Activated CD4-positive, CD25-positive, alpha-beta regulatory T cell treated with anti-CD3 and anti-CD28 coated beads, Interleukin-2, amount 50 U/mL, for 72 hours (primary cell): ENCODE results near the gene KLHL12.
A peak's percentile ranks its signal among the peaks of the same experiment; 100 is the strongest.

Experiments
- DNase-seq: peaks from one replicate; pipeline ENCODE4 v3.0.0; 2021

KLHL12 gene

DNA sequence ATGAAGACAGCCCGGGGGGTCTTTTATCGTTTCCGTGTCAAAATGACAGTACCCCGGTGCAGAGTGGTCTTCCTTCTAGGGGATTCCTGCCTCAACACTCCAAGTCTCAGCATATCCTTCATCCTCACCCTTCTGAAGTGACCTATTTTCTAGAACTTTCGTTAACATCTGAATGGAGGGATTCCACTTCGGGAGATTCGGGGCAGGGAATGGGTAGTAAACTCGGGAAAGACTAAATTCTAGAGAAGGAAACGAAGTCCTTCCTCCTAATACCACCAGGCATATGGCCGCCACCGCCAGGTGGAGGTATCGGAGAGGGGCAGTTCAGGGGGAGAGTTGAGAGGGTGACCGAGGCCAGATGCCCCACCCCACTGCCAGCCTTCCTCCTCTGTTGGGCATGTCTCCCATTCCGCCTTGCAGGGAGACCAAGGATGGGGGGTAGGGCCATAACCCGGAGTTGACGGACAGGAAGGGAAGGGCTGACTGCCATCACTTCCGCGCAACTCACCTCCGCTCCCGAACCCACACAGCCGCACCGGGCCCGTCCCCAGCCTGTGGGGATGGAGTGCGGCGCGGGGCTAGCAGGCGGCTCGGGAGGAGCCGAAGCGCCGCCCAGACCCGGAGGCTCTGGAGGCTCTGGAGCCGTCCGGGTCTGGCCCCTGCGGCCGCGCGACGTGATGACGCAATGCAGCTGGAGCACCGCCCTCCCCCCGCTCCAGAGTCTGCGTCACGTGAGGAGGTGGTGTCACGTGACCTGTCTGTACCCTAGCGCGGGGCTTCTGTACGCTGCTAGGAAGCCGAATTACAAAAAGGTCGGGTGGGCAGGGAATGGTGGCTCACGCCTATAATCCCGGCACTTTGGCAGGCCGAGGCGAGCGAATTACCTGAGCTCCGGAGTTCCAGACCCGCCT lies at the start of gene KLHL12:
Gene KLHL12 (minus strand): TSS at position 654 of the 911 bp plus-strand sequence. CDS start 2,072 bp downstream, outside the sequence.
- peak; percentile 96 for DNase-seq

GRCh38 chr1:202976633-202977032 lies 49.6 kb upstream of the KLHL12 start:
- DNase-seq, result no peak

GRCh38 chr1:202974856-202975255 lies 47.8 kb upstream of the KLHL12 start:
- DNase-seq, result no peak

GRCh38 chr1:202972046-202972445 lies 45.0 kb upstream of the KLHL12 start:
- no peak for DNase-seq

GRCh38 chr1:202968895-202969295 lies 41.9 kb upstream of the KLHL12 start:
- no peak for DNase-seq

DNA sequence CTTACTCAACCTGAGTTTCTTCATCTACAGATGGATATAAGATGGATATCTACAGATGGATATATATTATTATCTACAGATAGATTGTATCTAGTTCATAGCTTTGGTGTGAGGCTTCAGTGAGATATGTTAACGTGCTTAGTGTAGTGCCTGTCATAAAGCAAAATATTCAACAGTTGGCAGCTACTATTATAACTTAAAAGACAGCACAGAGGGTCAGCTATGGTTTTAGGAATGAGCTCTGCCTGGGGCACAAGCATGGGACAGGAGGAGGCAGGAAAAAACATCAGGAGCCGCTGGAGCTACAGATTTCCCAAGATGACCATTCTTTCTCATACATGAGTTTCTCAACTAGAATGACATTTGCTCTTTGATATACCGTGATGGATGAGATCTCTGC lies 41.3 kb upstream of the KLHL12 start:
- DNase-seq, result no peak

DNA sequence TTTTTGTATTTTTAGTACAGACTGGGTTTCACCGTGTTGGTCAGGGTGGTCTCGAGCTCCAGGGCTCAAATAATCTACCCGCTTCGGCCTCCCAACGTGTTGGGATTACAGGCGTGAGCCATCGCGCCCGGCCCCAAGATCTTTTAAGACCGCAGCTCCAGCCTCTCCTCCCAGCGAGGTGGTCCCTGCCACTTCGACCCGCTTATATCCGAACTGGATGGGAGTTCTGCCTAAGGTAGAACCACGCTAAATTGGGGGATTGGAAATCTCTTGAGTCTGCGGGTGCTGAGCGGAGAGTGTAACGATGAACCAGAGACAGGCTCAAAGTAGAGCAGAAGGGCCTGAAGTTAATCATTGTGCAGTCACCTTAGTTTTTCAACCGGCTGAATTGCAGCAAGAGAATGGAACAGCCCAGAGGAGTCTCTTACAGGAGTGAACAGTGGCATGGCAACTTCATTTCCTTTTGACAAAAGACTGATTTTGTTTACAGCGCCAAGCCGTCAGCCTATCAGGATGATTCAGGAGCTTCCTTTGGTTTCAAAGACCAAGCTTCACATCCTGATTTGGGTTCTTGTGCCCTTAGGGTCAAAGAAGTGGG lies 40.7 kb upstream of the KLHL12 start:
- DNase-seq, result no peak

GRCh38 chr1:202966006-202966898 lies 39.2 kb upstream of the KLHL12 start:
- no peak for DNase-seq

DNA sequence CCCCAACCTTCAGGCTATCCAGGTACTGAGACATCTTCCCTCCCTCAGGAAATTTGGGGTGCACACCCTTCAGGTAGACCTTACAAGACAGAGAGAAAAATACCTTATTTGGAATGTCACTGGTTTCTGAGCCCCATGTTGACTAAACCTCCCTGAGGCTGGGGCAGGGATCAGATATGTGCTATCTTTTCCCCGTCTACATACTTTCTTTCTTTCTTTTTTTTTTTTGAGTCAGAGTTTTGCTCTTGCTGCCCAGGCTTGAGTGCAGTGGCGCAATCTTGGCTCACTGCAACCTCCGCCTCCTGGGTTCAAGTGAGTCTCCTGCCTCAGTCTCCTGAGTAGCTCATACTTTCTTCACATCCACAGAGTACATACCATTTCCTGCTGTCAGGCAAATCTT lies 38.4 kb upstream of the KLHL12 start:
- no peak for DNase-seq

DNA sequence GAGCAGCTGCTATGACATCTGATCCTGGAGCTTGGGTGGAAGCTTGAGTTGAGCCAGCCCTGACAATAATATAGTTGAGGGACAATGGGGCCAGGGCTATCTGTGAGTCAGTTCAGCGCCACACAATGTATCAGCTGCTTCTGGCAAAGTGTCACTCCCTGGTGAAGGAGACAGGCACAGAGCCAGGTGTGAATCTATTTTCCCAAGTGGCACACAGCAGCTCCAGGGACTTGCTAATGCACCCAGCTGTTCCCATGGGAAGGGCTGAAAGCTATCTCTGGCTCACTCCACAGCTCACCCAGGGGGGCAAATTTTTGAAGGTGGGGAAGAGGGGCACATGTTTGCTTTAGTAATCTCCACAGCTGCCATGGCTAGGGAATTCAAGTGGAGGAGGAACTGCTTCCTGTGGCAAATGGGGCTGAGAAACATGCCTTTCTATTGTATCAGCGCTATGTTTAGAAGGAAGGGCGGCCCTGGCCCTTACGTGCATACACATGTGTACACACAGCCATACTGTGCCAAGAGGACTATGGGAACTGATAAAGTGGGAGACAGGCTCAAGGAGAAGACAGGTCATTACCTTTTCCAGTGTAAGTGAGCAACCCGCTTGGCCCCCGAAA lies 37.9 kb upstream of the KLHL12 start:
- DNase-seq, result no peak

DNA sequence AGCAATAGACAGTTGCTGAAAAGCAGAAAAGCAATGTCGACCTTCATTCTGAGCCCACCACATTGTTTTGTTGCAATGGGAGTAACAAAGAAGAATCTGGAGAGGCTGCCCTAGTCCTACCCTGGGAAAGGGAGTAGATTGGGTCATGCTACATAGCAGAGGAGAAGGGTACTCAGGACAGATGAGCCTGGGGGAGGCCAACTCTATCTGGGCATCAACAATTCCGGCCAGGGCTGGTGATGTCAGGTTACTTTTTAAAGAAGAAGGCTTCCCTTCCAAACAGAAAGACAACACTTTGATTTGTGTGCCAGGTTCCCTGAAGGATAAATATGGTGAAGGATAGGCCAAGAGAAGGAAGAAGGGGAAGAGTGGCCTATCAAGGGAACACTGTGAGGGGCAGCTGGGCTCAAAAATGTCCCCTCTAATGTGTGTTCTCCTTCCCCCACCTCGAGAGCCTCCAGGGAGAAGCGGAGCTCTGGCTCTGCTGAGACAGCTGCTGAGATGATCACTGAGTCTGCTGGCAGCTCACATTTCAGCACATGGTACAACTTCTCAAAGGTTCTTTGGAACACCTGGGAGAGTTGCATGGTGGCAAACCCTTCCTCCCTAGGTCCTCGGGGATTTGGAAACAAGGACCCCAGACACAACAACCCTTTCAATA lies 34.3 kb upstream of the KLHL12 start:
- no peak for DNase-seq

GRCh38 chr1:202959276-202959620 lies 32.2 kb upstream of the KLHL12 start:
- no peak for DNase-seq

DNA sequence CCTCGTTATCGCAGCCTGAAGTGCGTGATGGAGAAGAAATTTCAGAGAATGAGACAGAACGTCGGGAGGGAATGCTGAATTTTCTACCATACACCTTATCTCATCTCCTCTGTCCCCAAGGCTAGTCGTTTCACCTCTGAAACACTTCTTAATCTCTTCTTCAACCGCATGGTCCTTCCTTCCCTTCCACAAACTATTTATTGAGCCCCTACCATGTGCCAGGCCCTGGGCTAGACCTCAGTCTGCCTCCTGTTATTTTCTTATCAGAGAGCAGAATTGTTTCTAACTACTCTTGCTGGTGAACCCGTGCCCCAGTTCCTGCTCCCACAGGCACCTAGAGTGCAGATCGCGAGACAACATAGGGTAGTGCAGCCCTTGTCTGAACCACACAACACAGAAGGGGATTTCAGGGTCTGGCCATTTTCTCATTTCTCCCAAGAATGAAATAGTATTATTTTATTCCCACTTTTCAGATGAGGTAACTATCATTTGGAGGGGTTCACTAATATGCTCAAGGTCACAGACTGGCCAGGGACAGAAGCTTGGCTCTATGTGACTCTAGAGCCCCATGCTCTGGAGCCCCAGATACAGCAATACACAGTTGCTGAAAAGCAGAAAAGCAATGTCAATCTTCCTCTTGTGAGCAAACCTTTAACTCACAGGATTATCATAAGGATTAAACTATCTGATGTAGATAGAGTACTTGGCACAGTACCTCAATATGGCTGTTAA lies 31.7 kb upstream of the KLHL12 start:
- no peak for DNase-seq

- peak; percentile 97 for DNase-seq
Measured at GRCh38 chr1:202957733-202958543, 30.9 kb upstream of the KLHL12 start, which contains the start of gene ADIPOR1. Gene ADIPOR1 (minus strand): TSS chr1:202958312. CDS start chr1:202951070, 7,242 bp downstream.

DNA sequence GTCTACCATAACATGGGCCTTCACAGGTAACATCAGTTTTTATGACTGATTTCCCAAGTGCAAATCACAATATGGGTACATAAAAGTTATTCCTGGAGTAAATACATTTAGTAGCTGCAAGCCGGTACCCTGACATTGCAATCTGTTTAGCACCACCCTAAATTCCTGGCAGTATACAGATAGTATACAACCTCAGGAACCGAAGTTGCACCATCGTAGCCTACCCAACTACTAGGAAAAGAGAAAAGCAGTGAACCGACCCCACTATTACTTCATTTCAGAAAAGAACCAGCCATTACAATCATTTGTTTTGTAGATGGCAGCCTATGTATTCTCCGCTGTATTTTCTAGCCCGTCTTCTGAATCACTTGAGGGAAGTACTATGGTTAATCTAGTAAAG lies 29.9 kb upstream of the KLHL12 start:
- DNase-seq, result no peak

- no peak for DNase-seq
Measured at GRCh38 chr1:202954057-202954745, 27.2 kb upstream of the KLHL12 start.

DNA sequence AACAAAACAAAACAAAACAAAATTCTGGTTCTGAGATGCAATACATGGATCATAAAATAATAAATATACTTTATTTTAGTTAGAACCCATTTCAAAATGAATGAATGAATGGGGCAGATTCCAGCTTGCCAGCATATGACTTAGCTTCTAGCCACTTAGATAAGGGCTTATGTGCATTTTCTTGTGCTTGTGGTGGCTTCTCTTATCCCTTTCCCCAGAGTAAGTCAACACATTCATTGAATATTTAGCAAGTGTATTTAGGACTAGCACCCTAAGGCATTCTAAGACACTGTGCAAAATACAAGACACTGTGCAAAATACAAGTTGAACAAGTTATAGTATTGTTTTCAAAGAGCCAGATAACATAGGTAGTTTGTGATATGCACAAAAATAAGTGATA lies 26.4 kb upstream of the KLHL12 start:
- no peak for DNase-seq

DNA sequence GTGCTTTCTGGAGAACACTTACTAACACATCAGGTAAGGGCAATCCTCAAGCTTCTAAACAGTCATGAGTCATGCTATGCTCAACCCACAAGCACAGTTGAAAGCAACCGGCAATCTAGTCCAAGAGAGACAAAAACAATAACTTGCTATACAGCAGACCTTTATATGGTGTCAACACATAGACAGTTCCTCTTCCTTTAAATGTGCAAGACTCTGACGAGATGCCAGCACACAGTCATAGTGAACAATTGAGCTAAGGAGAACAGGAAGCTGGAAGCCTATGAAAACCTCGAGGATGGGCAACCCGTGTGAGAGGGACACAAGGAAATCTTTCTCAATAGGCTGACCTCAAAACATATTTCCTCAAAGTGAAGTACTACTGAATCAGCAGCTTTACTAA lies 25.8 kb upstream of the KLHL12 start:
- no peak for DNase-seq

DNA sequence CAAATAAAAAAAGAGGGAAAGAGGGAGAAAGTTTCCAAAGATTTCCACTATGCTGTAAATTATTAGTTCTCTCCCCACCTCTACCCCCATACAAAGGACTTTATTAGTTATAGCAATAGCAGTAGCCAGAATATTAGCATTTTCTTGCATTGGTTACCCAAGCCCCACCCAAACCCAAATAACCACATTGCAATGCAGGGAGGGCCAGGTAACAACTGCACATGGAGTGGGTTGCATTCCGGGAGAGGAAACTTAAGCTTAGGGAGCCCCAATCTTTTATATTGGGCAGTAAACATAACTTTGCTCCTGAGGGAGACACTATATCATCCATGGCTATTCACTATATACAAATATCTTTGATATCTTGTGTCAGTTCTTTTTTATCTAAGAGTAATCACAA lies 25.1 kb upstream of the KLHL12 start:
- no peak for DNase-seq

DNA sequence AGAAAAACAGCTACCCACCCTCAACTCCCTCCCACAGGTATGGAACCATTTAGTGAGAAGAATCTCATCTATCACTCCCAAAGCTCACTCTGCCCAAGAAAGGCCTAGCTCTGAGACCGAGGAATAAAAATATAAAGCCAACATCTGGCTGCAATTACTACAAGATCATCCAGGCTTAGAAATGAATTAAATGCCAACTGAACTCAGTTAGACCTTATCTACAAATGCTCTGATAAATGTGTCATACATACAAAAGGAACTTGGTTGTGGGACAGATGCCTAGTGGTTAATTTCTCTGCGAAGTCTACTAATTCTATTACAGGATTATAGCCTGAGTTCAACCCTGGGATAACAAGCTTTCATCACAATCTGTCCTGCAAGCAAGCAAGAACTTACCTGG lies 24.4 kb upstream of the KLHL12 start:
- DNase-seq, result no peak
